Activated B cell treated with CpG ODN at 0.5 μM for 24 hours (primary cell): ENCODE results near the gene ABCA5. TPM values are rescaled to one million over a fixed set of nuclear protein-coding genes. Genes with fewer than 3 reads are reported as not detected.

ENCODE experiments used
- ATAC-seq: fragments of 200-7000 bp; cut with Tn5 transposase; one replicate; pipeline ENCODE4 v1.10.0; 2021; ENCODE audit warnings: low read depth, mild to moderate bottlenecking, moderate library complexity
- CTCF ChIA-PET: fragments of 350-600 bp; sonication (Branson Sonifier 250); formaldehyde crosslinking; loops from one replicate; lab custom pipeline; 2021; ENCODE audit warnings: antibody characterized with exemption; lab: Charles Lee
- POLR2A ChIA-PET: fragments of 350-600 bp; sonication (Branson Sonifier 250); formaldehyde crosslinking; loops from one replicate; lab custom pipeline; 2021; ENCODE audit warnings: antibody characterized with exemption; lab: Charles Lee
- DNase-seq: peaks from one replicate; pipeline ENCODE4 v3.0.0; 2022
- H3K27ac Mint-ChIP-seq: one replicate; pipeline ENCODE4 v1.8.0; 2020; ENCODE audit warnings: mixed read lengths
- H3K27me3 Mint-ChIP-seq: one replicate; pipeline ENCODE4 v1.8.0; 2021; ENCODE audit warnings: mixed read lengths
- H3K36me3 Mint-ChIP-seq: one replicate; pipeline ENCODE4 v1.8.0; 2021; ENCODE audit warnings: low read depth, mixed read lengths
- H3K4me1 Mint-ChIP-seq: one replicate; pipeline ENCODE4 v1.8.0; 2021; ENCODE audit warnings: mixed read lengths
- H3K4me3 Mint-ChIP-seq: one replicate; pipeline ENCODE4 v1.8.0; 2020; ENCODE audit warnings: mild to moderate bottlenecking, mixed read lengths
- H3K9me3 Mint-ChIP-seq: one replicate; pipeline ENCODE4 v1.8.0; 2020; ENCODE audit warnings: mixed read lengths
- CTCF ChIP-seq: fragments of 200-600 bp; IDR thresholded peaks from one replicate; pipeline ENCODE4 v1.8.0; 2022; ENCODE audit warnings: antibody characterized with exemption, mild to moderate bottlenecking
- intact Hi-C: fragments of 100-400 bp; cut with micrococcal nuclease; formaldehyde crosslinking; loops from one replicate; pipeline ENCODE4 v1.15.1; 2024
- total RNA-seq: library from RNA; stranded (reverse); gene quantifications from 2 replicates; pipeline ENCODE4 v1.2.3, GENCODE V29; 2022

Gene ABCA5
- total RNA-seq, 1 donor from 2014 or later = 30.3 TPM

GRCh38 chr17:69350911-69351310 is 24.0 kb upstream of the ABCA5 start:
- ATAC-seq = no peak
- Mint-ChIP-seq H3K27ac (no peak overlapping the region), H3K9me3 (no peaks in the 10 kb centered on the region), H3K4me3 (no peak overlapping the region), H3K36me3 (no peaks in the 10 kb centered on the region), H3K27me3 (peaks cover 30% of the 10 kb centered on the region), H3K4me1 (no peaks in the 10 kb centered on the region)
- POLR2A ChIA-PET = no interaction called here
- no peak for DNase-seq
- no peak for TF ChIP-seq CTCF
- CTCF ChIA-PET = no interaction called here
- intact Hi-C loops = no loop called here

- intact Hi-C loops = no loop called here
- H3K4me3 Mint-ChIP-seq = no peak overlapping the region
- POLR2A ChIA-PET = no interaction called here
- H3K27me3 Mint-ChIP-seq = peaks cover 23% of the 10 kb centered on the region
- no peaks in the 10 kb centered on the region for H3K4me1 Mint-ChIP-seq
- no peaks in the 10 kb centered on the region for H3K9me3 Mint-ChIP-seq
- CTCF ChIA-PET = no interaction called here
- no peak for ATAC-seq
- no peak overlapping the region for H3K27ac Mint-ChIP-seq
- no peak for DNase-seq
- no peak for TF ChIP-seq CTCF
- H3K36me3 Mint-ChIP-seq = no peaks in the 10 kb centered on the region
Observed at GRCh38 chr17:69348429-69348828, 21.5 kb upstream of the ABCA5 start.

GRCh38 chr17:69346766-69347165 is 19.8 kb upstream of the ABCA5 start:
- CTCF ChIA-PET = no interaction called here
- intact Hi-C loops = no loop called here
- Mint-ChIP-seq H3K27me3 (peaks cover 17% of the 10 kb centered on the region), H3K4me3 (no peak overlapping the region), H3K4me1 (no peaks in the 10 kb centered on the region), H3K9me3 (no peaks in the 10 kb centered on the region), H3K27ac (no peak overlapping the region), H3K36me3 (no peaks in the 10 kb centered on the region)
- no peak for DNase-seq
- no peak for ATAC-seq
- TF ChIP-seq CTCF = no peak
- POLR2A ChIA-PET = no interaction called here

- no peaks in the 10 kb centered on the region for H3K4me1 Mint-ChIP-seq
- DNase-seq (no peak), ATAC-seq (no peak)
- intact Hi-C loops = no loop called here
- ChIA-PET POLR2A (no interaction called here), CTCF (no interaction called here)
- no peak overlapping the region for H3K4me3 Mint-ChIP-seq
- H3K36me3 Mint-ChIP-seq = no peaks in the 10 kb centered on the region
- H3K27ac Mint-ChIP-seq = no peak overlapping the region
- TF ChIP-seq CTCF = no peak
- H3K27me3 Mint-ChIP-seq = peaks cover 14% of the 10 kb centered on the region
- no peaks in the 10 kb centered on the region for H3K9me3 Mint-ChIP-seq
Observed at GRCh38 chr17:69344939-69345338, 18.0 kb upstream of the ABCA5 start.

GRCh38 chr17:69342896-69343644 is 16.1 kb upstream of the ABCA5 start:
- no peak for TF ChIP-seq CTCF
- ATAC-seq (no peak), DNase-seq (no peak)
- POLR2A ChIA-PET = interaction anchor here (0.6 kb wide), 1 partner anchor 987 kb away, joined by 4 read pairs; no protein-coding TSS in a partner anchor
- H3K4me3 Mint-ChIP-seq = no peak overlapping the region
- intact Hi-C loops = no loop called here
- no peaks in the 10 kb centered on the region for H3K4me1 Mint-ChIP-seq
- no peak overlapping the region for H3K27ac Mint-ChIP-seq
- CTCF ChIA-PET = no interaction called here
- peaks cover 5% of the 10 kb centered on the region for H3K27me3 Mint-ChIP-seq
- H3K36me3 Mint-ChIP-seq = no peaks in the 10 kb centered on the region
- H3K9me3 Mint-ChIP-seq = no peaks in the 10 kb centered on the region
